Measurements from ENCODE around the gene RASAL3. TPM values are rescaled to one million over a fixed set of nuclear protein-coding genes. Genes with fewer than 3 reads are reported as not detected.
"Not testable (repeated sequence)": the region's sequence is repeated elsewhere in the genome, so short reads cannot be mapped to it uniquely, and the experiment has no call there.

Gene RASAL3
- total RNA-seq, 1 experiment from 2014 or later, result not detected

- no peak overlapping the region for H3K4me3 ChIP-seq
- peaks cover 66% of the 10 kb centered on the region for H3K36me3 ChIP-seq
- H3K4me1 ChIP-seq (replicated peaks), result peaks cover 12% of the 10 kb centered on the region
- DNase-seq (ENCODE audit: low read depth in 1 of 2, low spot score in 2 of 2), result no peak
- no peaks in the 10 kb centered on the region for H3K27me3 ChIP-seq (replicated peaks)
- no peaks in the 10 kb centered on the region; the same call in 1 of the 2 replicates for H3K9me3 ChIP-seq (replicated peaks)
- H3K27ac ChIP-seq, result no peak overlapping the region
Measured at GRCh38 chr19:15421721-15422260, 42.6 kb downstream of the RASAL3 start.

- Histone ChIP-seq H3K4me1 (replicated peaks) (peaks cover 15% of the 10 kb centered on the region), H3K27ac (no peak overlapping the region)
- DNase-seq (ENCODE audit: low read depth in 1 of 2, low spot score in 2 of 2), result no peak
Measured at GRCh38 chr19:15421136-15421695, 43.1 kb downstream of the RASAL3 start.

DNA sequence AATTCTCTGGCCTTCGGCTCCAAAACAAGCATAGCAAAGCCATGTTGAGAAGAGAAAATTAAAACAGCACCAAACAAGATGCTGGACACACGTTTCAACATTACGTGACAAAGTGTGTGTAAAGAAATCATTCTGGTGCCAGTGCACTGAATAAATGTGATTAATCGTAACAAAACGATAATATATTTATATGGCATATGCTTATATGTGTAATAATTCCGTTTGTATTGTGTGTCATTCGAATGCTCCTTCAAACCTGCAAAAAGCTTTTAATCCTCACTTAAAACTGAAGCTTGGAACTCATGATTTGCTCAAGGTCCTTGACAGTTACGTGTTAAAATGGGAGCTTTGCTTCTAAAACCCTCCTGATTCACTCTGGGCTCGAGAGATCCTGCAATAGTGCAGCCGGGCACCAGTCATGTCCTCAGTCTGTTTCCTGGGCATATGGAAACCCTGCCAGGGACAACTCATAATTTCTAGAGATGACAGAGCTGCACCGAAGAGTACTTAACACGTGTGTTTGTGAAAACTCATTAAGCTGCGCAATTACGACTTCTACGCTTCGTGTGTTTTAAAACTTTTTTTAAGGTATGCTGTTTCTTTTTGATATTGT lies 44.8 kb downstream of the RASAL3 start:
- DNase-seq (ENCODE audit: low read depth in 1 of 2, low spot score in 2 of 2), result no peak
- Histone ChIP-seq H3K9me3 (replicated peaks) (no peaks in the 10 kb centered on the region; the same call in 1 of the 2 replicates), H3K36me3 (peaks cover 66% of the 10 kb centered on the region), H3K27me3 (replicated peaks) (no peaks in the 10 kb centered on the region), H3K4me3 (peak overlapping the region; percentile 81), H3K27ac (no peak overlapping the region), H3K4me1 (replicated peaks) (peaks cover 15% of the 10 kb centered on the region)

More at GRCh38 chr19:15421136-15421695, 43.1 kb downstream of the RASAL3 start:
- peaks cover 66% of the 10 kb centered on the region for H3K36me3 ChIP-seq
- no peaks in the 10 kb centered on the region; the same call in 1 of the 2 replicates for H3K9me3 ChIP-seq (replicated peaks)
- no peaks in the 10 kb centered on the region for H3K27me3 ChIP-seq (replicated peaks)
- no peak overlapping the region for H3K4me3 ChIP-seq

- Histone ChIP-seq H3K4me3 (peak within 1 kb of the TSS; percentile 81), H3K36me3 (peaks cover 59% of the 10 kb centered on the region)
Measured at GRCh38 chr19:15418579-15419412, 45.5 kb downstream of the RASAL3 start, which contains the start of gene AKAP8L. TSS of gene AKAP8L (minus strand) at chr19:15418988. CDS start at chr19:15418923, 65 bp downstream.

GRCh38 chr19:15418231-15418578 lies 46.1 kb downstream of the RASAL3 start:
- H3K27me3 ChIP-seq (replicated peaks), result no peaks in the 10 kb centered on the region
- H3K9me3 ChIP-seq (replicated peaks), result no peaks in the 10 kb centered on the region; the same call in 1 of the 2 replicates
- peak overlapping the region; percentile 81 for H3K4me3 ChIP-seq
- H3K27ac ChIP-seq, result peak overlapping the region; percentile 66
- peaks cover 15% of the 10 kb centered on the region for H3K4me1 ChIP-seq (replicated peaks)
- no peak for DNase-seq (ENCODE audit: low read depth in 1 of 2, low spot score in 2 of 2)
- H3K36me3 ChIP-seq, result peaks cover 53% of the 10 kb centered on the region

More at GRCh38 chr19:15418579-15419412, 45.5 kb downstream of the RASAL3 start, which contains the start of gene AKAP8L:
- Histone ChIP-seq H3K4me1 (replicated peaks) (peaks cover 15% of the 10 kb centered on the region), H3K9me3 (replicated peaks) (no peaks in the 10 kb centered on the region; the same call in 1 of the 2 replicates), H3K27ac (peak within 1 kb of the TSS; percentile 66), H3K27me3 (replicated peaks) (no peaks in the 10 kb centered on the region)
- peak; percentile 99 to 100 for DNase-seq (ENCODE audit: low read depth in 1 of 2, low spot score in 2 of 2)

DNA sequence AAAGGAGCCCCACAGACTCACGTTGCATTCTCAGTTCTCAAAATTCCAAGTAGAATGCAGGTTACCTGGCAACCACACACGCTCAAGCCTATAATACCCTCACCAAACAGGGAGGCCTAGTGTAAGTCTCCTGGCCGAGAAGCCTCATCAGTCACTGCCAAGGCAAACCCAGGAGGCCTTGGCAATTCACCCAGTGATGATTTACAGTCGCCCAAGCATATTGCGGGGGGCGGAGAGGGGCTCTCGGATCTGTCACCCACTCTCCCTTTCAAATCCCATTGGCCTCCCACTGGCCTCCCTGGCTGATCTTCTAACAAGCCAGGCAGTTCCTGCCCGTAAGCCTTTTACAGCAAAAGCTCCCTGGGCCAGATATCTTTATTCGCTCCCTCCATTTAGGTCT lies 46.6 kb downstream of the RASAL3 start:
- H3K27me3 ChIP-seq (replicated peaks), result no peaks in the 10 kb centered on the region
- DNase-seq (ENCODE audit: low read depth in 1 of 2, low spot score in 2 of 2), result no peak
- H3K4me1 ChIP-seq (replicated peaks), result peaks cover 15% of the 10 kb centered on the region
- H3K9me3 ChIP-seq (replicated peaks), result no peaks in the 10 kb centered on the region
- H3K36me3 ChIP-seq, result peaks cover 54% of the 10 kb centered on the region
- peak overlapping the region; percentile 66 for H3K27ac ChIP-seq
- H3K4me3 ChIP-seq, result peak overlapping the region; percentile 81

GRCh38 chr19:15412832-15413231 lies 51.5 kb downstream of the RASAL3 start:
- peaks cover 68% of the 10 kb centered on the region for H3K36me3 ChIP-seq
- DNase-seq (ENCODE audit: low read depth in 1 of 2, low spot score in 2 of 2), result no peak
- no peaks in the 10 kb centered on the region for H3K27me3 ChIP-seq (replicated peaks)
- no peak overlapping the region for H3K4me3 ChIP-seq
- no peaks in the 10 kb centered on the region for H3K9me3 ChIP-seq (replicated peaks)
- H3K27ac ChIP-seq, result no peak overlapping the region
- peaks cover 11% of the 10 kb centered on the region; the same call in 1 of the 2 replicates for H3K4me1 ChIP-seq (replicated peaks)

- not testable (repeated sequence) for DNase-seq (ENCODE audit: low read depth in 1 of 2, low spot score in 2 of 2); H3K9me3 ChIP-seq (replicated peaks); H3K4me1 ChIP-seq (replicated peaks); H3K4me3 ChIP-seq; H3K27ac ChIP-seq; H3K27me3 ChIP-seq (replicated peaks)
- H3K36me3 ChIP-seq, result peaks cover 67% of the 10 kb centered on the region
Measured at GRCh38 chr19:15411351-15411750, 53.0 kb downstream of the RASAL3 start.

GRCh38 chr19:15404780-15405211 lies 59.5 kb downstream of the RASAL3 start:
- Histone ChIP-seq H3K4me1 (replicated peaks) (no peaks in the 10 kb centered on the region), H3K27ac (no peak overlapping the region), H3K36me3 (peaks cover 80% of the 10 kb centered on the region), H3K27me3 (replicated peaks) (no peaks in the 10 kb centered on the region), H3K4me3 (no peak overlapping the region), H3K9me3 (replicated peaks) (no peaks in the 10 kb centered on the region)
- DNase-seq (ENCODE audit: low read depth in 1 of 2, low spot score in 2 of 2), result no peak

DNA sequence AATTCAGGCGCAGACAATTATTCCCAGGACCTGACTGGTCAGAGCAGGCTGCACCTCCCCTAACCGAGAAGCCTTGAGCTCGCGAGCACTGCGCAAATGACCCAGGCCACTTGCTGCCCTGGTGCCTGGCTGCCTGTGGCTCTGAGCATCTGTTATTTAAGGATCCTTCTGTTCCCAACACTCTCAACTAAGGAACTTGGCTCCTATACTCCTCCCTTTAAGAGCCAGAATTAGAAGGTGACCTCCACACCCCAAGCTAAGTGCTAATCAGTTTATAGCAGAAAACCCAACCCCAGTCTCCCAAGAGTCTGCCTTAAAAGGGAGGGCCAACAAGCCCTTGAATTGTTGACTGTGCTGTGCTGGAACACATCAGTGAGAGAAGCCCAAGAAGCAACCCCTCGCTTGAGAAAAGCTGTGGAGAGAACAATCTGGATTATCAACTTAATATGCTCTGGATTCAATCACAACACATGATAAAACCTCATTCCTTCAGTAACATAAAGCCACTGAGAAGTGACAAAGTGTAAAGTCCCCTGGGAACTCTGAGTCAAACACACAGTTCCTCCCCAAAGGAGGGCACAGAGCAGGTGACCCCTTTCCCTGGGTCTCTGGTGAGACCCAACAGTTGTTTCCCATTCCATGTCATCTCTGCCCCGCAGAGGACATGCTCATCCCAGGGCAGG lies 60.1 kb downstream of the RASAL3 start:
- peaks cover 80% of the 10 kb centered on the region for H3K36me3 ChIP-seq
- no peak overlapping the region for H3K27ac ChIP-seq

GRCh38 chr19:15403151-15403531 lies 61.2 kb downstream of the RASAL3 start:
- Histone ChIP-seq H3K36me3 (peaks cover 85% of the 10 kb centered on the region), H3K27ac (no peak overlapping the region)
- no peak for DNase-seq (ENCODE audit: low read depth in 1 of 2, low spot score in 2 of 2)

More for the DNA sequence above, 60.1 kb downstream of the RASAL3 start:
- no peaks in the 10 kb centered on the region for H3K4me1 ChIP-seq (replicated peaks)
- no peak overlapping the region for H3K4me3 ChIP-seq
- DNase-seq (ENCODE audit: low read depth in 1 of 2, low spot score in 2 of 2), result no peak
- H3K9me3 ChIP-seq (replicated peaks), result no peaks in the 10 kb centered on the region
- no peaks in the 10 kb centered on the region for H3K27me3 ChIP-seq (replicated peaks)

GRCh38 chr19:15402411-15403150 lies 61.8 kb downstream of the RASAL3 start:
- Histone ChIP-seq H3K4me1 (replicated peaks) (no peaks in the 10 kb centered on the region), H3K36me3 (peaks cover 85% of the 10 kb centered on the region), H3K27me3 (replicated peaks) (no peaks in the 10 kb centered on the region), H3K27ac (no peak overlapping the region), H3K9me3 (replicated peaks) (no peaks in the 10 kb centered on the region), H3K4me3 (no peak overlapping the region)
- DNase-seq (ENCODE audit: low read depth in 1 of 2, low spot score in 2 of 2), result no peak

More at GRCh38 chr19:15403151-15403531, 61.2 kb downstream of the RASAL3 start:
- Histone ChIP-seq H3K4me3 (no peak overlapping the region), H3K4me1 (replicated peaks) (no peaks in the 10 kb centered on the region), H3K9me3 (replicated peaks) (no peaks in the 10 kb centered on the region), H3K27me3 (replicated peaks) (no peaks in the 10 kb centered on the region)

Measured in SJSA1 (cell line).